Stimulated activated CD4-positive, alpha-beta T cell treated with anti-CD3 and anti-CD28 coated beads, Interleukin-15, amount 100 ng/mL, for 1 hour (primary cell): ENCODE measurements around the gene LOX.

Experiments used
- DNase-seq, 2 donors: peaks; one replicate each; pipeline ENCODE4 v3.0.0-alpha.2; 2020; ENCODE audit warnings: low read depth in 1 of 2, low spot score in 1 of 2

The LOX gene

DNA sequence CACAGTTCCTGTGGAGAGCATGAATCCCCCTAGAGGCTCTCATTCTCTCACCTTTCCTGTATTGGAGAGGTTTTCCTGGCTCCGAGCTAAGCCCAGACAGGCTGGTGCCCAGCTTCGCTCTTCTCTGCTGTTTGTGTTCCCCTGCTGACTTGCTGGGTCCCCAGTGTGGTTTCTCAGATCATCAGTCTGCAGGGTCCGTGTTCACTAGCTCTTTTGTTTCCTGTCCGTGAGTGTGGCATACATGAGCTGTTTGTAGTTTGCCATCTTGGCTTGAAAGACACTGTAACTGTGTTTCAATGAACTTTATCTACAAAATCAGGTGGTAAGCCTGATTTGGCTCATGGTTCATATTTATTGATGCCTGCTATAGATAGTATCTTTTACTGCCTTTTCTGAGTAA is 23.8 kb downstream of the LOX start:
- DNase-seq: no peak

DNA sequence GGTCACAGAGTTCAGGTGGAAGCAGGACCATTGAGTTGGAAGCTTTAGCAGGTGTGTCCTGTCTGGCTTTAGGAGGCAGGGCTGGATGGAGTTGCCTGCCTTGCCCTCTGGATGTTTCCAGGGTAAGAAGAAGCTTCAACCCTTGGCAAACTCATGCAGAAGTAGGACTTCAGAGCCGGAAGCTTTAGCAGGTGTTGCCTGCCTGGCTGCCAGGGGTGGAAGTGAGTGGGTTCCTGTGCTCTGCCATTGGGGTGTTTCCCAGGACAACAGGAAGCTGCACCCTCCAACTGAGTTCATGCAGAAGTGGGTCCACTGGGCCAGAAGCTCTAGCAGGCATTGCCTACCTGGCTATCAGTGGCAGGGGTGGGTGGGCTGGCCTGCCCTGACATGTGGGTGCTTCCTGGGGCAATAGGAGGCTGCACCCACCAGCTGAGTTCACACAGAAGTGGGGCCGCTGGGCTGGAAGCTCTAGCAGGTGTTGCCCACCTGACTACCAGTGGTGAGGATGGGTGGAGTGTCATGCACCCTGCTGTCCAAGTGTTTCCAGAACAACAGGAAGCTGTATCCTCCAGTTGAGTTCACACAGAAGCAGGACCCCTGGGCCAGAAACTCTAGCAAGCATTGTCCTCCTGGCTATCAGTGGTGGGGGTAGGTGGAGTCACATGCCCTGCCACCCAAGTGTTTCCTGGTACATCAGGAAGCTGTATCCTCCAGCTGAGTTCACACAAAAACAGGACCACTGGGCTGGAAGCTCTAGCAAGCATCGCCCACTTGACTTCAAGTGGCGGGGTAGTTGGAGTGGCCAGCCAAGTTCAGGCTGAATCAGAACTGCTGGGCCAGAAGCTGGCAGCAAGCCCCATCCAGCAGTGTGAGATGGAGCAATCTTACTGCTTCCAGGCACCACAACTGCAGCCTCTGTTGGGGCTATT is 24.6 kb downstream of the LOX start:
- no peak for DNase-seq

- no peak for DNase-seq
Observed at GRCh38 chr5:122051569-122051968, 26.5 kb downstream of the LOX start.

DNA sequence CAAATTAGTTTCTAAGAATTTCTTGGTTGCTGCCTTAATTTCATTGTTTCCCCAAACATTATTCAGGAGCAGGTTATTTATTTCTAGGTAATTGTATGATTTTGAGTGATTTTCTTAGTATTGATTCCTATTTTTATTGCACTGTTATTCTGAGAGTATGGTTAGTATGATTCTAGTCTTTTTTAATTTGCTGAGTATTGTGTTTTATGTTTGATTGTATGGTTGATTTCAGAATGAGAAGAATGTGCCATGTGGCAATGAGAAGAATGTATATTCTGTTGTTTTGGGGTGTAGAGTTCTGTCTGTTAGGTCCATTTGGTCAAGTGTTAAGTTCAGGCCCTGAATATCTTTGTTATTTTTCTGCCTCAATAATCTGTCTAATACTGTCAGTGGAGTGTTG is 27.1 kb downstream of the LOX start:
- no peak for DNase-seq

GRCh38 chr5:122040636-122041302 is 37.3 kb downstream of the LOX start:
- no peak for DNase-seq

- DNase-seq: no peak
Observed at GRCh38 chr5:122036326-122036725, 41.7 kb downstream of the LOX start.

DNA sequence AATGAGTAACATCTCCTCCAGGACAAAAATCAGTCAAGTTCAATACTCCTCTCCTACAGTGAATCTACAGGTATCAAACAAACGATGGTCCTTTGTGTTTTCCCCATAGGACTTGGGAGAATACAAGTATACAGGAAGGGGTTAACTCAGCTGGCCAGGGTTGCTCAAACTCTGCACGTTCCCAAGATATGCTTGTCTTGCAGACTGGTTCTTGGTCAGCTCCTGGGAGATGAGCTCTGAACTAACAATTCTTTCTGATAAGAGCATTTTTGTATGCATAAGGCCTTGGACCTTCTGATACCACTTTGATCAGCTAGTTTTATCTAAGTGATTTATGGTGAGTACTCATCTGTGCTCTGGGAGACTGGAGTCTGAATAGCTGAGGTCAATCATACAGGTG is 42.1 kb downstream of the LOX start:
- DNase-seq: no peak

- no peak for DNase-seq
Observed at GRCh38 chr5:122031836-122032235, 46.2 kb downstream of the LOX start.

DNA sequence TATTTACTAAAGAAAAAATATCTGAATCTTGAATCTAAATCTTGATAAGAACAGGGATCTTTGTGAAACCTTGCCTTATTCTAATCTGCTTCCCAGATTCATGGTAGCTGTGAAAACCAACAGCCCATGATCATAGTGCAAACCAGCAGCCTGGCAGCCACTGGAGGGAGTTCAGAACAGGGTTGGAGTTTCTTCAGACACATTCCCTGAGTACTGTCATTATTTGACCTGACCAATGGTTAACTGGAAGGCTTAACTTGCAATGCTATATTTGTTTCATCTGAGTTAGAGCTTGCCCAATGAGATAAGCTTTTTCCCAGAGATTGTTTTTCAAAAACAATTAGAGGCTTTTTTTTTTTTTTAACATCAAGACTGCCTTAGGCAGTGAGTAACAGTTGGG is 47.8 kb downstream of the LOX start:
- DNase-seq: no peak

DNA sequence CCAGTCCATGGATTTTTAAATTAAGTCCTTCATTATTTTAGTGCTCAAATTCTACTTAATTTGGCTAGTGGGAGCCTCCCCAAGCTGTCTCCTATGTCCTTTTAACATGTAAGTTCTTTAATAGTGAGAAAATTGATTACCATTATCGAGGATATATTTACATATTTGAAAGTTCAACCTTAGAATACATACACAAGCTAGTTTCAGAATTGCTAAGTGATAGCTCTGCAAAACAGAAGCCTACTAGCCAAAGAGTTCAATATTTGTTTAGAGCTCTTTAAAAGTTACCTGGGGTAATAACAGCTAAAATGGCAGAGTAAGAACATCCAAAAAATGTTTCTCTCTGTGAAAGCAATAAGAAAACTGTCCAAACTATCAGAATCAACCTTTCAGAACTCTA is 48.2 kb downstream of the LOX start:
- DNase-seq: no peak

DNA sequence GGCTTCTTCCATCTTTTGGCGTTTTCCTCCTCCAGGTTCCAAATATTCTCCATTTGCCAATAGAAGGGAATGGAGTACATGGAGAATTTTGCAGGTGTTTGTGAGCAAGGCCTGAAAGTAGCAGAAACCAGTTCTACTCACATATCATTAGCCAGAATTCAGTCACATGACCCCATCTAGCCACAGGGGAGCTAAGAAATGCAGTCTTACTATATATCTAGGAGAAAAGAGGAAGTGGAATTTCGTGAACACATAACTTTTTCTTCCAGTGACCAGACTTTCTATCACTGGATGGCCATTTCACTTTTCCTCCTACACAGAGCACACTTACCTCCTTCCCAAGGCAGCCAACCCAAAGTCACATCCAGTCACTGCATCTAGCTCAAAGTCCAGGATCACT is 55.1 kb downstream of the LOX start:
- DNase-seq: no peak

GRCh38 chr5:122019919-122020590 is 58.0 kb downstream of the LOX start:
- DNase-seq: no peak

DNA sequence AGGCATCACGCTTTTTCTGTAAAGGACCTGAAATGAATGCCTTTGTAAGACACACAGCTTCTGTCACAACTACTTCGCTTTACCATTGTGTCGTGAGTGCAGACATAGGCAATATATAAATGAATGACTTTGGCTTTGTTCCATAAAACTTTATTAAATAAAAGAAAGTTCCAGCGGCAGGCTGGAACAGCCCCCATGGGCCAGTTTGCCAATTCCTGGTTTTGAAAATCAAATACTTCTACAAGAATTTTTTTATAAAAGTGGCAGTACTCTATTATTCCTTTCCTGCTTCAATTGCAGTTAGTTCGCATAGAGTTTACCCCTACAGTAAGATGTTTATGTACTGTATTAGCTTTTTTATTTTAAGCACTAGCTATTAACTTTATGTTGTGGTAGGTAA is 62.6 kb downstream of the LOX start:
- no peak for DNase-seq

DNA sequence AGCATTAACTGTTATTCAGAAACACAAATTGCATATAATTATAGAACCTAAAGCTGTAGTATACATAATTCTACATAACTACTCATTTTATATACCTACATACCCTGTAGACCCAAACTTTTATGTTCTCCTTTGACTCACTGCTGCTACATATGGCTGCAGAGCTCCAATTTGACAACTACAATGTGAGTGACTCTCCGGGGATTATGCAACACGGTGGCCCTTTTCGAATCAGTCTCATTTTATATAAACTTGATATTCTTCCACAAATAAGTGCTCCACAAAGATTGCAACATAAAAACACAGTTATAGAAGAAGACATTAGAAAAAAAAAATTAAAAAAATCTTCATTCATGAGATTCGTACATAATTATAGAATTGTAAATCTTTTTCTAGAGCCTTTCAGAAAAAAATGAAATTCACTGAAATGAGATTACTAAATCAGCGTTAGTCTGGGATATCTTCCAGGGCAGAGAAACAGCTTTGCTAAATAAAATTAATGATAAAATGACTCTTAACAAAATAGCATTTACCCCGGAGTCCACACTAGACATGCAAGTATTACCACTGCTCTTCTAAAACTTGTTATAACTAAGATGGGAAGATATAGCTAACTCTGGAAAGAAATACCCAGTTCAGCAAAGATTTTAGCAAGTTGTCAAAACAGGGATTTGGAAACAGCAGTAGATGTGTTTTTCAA is 63.7 kb downstream of the LOX start:
- DNase-seq: no peak
